ENCODE measurements around the gene BAIAP2. TPM values are rescaled to one million over a fixed set of nuclear protein-coding genes. Genes with fewer than 3 reads are reported as not detected.

The BAIAP2 gene
- total and polyA plus RNA-seq, 12 donors, result 3.1 to 33.4 (median 14.6) TPM

- no peak overlapping the region for H3K4me3 ChIP-seq
- TF ChIP-seq CTCF (IDR thresholded peaks at IDR 0.05) (peak in 3 of 6 experiments; percentile 20 to 30 (median 21)), POLR2A (IDR thresholded peaks at IDR 0.05) (peak in 1 of 2 donors; percentile 39)
- H3K9me3 ChIP-seq (replicated peaks in 1 of 3), result no peaks in the 10 kb centered on the region
- WGBS, 4 donors, result 35 to 44% (median 39%) methylated on average over 19 to 33 of the region's 33 CpGs
- intact Hi-C loops (cut with DNase I), result no loop called here
- H3K36me3 ChIP-seq (replicated peaks in 1 of 2), result no peaks in the 10 kb centered on the region
- peaks cover 16 to 38% of the 10 kb centered on the region in 2 donors for H3K4me1 ChIP-seq (replicated peaks in 1 of 2)
- H3K27me3 ChIP-seq, result no peaks in the 10 kb centered on the region
- H3K27ac ChIP-seq, result peak overlapping the region in 4 of 5 donors; percentile 51 to 93 (median 74)
- peak; percentile 91 to 96 (median 92) for DNase-seq
Observed at GRCh38 chr17:81094509-81095382, 59.8 kb downstream of the BAIAP2 start.

DNA sequence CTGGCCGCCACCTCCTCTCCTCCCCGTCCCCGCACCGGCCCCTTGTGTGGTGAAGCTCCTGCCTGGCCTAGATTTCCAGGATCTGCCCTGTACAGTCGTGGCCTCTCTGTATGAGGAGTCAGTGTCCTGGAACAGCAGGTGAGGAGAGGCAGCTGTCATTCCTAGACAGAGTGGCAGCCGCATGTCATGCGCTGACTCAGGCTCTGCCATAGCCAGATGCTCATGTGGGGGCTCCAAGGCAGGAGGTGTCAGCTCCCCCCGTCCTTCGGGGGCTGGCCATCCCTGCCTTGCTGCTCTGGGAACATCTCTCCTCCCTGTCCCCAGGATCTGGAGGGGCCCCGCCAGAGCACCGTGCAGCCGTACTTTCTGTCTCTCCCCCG lies 60.4 kb downstream of the BAIAP2 start:
- WGBS, 4 donors, result 53 to 61% (median 55%) methylated on average over 13 of the region's 13 CpGs
- no peak for TF ChIP-seq POLR2A (IDR thresholded peaks at IDR 0.05)
- no peak for TF ChIP-seq CTCF (IDR thresholded peaks at IDR 0.05)
- Histone ChIP-seq H3K9me3 (replicated peaks in 1 of 3) (no peaks in the 10 kb centered on the region), H3K36me3 (replicated peaks in 1 of 2) (no peaks in the 10 kb centered on the region), H3K27me3 (no peaks in the 10 kb centered on the region), H3K27ac (peak overlapping the region in 4 of 5 donors; percentile 51 to 93 (median 74)), H3K4me1 (replicated peaks in 1 of 2) (peaks cover 16 to 38% of the 10 kb centered on the region in 2 donors), H3K4me3 (no peak overlapping the region)
- intact Hi-C loops (cut with DNase I), result no loop called here
- no peak for DNase-seq

GRCh38 chr17:81096741-81097133 lies 61.8 kb downstream of the BAIAP2 start:
- H3K4me1 ChIP-seq (replicated peaks in 1 of 2), result peaks cover 16 to 38% of the 10 kb centered on the region in 2 donors
- intact Hi-C loops (cut with DNase I), result no loop called here

More at GRCh38 chr17:81096741-81097133, 61.8 kb downstream of the BAIAP2 start:
- no peak for DNase-seq
- Histone ChIP-seq H3K36me3 (replicated peaks in 1 of 2) (no peaks in the 10 kb centered on the region), H3K9me3 (replicated peaks in 1 of 3) (no peaks in the 10 kb centered on the region), H3K27me3 (no peaks in the 10 kb centered on the region), H3K4me3 (peak overlapping the region in 1 of 4 donors; percentile 27), H3K27ac (peak overlapping the region in 4 of 5 donors; percentile 13 to 92 (median 45))
- TF ChIP-seq CTCF (IDR thresholded peaks at IDR 0.05), result no peak
- no peak for TF ChIP-seq POLR2A (IDR thresholded peaks at IDR 0.05)
- 72 to 78% (median 73%) methylated on average over 5 to 7 of the region's 7 CpGs for WGBS, 4 donors
